GM12865 (cell line): ENCODE measurements around the gene OGA.
A peak's percentile ranks its signal among the peaks of the same experiment; 100 is the strongest.

Experiments used
- DNase-seq: peaks from one replicate; pipeline ENCODE4 v3.0.0; 2010; ENCODE audit warnings: low read depth
- H3K4me3 ChIP-seq: 2 replicates; pipeline ENCODE4 v1.5.1; 2011; ENCODE audit warnings: mild to moderate bottlenecking, low read depth, low read length, control low read depth
- CTCF ChIP-seq: IDR thresholded peaks from 2 replicates; pipeline ENCODE4 v1.5.1; 2011; ENCODE audit warnings: low read length, control low read depth, low read depth, inconsistent platforms; ENCODE audit not compliant: insufficient read depth; ENCODE audit errors: missing control alignments

Gene OGA

GRCh38 chr10:101817337-101818118 is 716 bp downstream of the OGA start:
- DNase-seq: peak; percentile 81
- H3K4me3 ChIP-seq: peak overlapping the region; percentile 91
- no peak for TF ChIP-seq CTCF

- TF ChIP-seq CTCF: no peak
- DNase-seq: no peak
- H3K4me3 ChIP-seq: peak overlapping the region; percentile 91
Measured at GRCh38 chr10:101816913-101817336, 1.3 kb downstream of the OGA start.

- DNase-seq: no peak
- H3K4me3 ChIP-seq: peak overlapping the region; percentile 91
- TF ChIP-seq CTCF: no peak
Measured at GRCh38 chr10:101816376-101816775, 1.9 kb downstream of the OGA start.

- peak overlapping the region; percentile 91 for H3K4me3 ChIP-seq
- DNase-seq: peak; percentile 63
- TF ChIP-seq CTCF: no peak
Measured at GRCh38 chr10:101814466-101815071, 3.7 kb downstream of the OGA start.

- DNase-seq: no peak
- no peak for TF ChIP-seq CTCF
- H3K4me3 ChIP-seq: no peak overlapping the region
Measured at GRCh38 chr10:101812606-101813005, 5.6 kb downstream of the OGA start.

GRCh38 chr10:101807158-101807557 is 11.1 kb downstream of the OGA start:
- TF ChIP-seq CTCF: no peak
- no peak for DNase-seq
- H3K4me3 ChIP-seq: no peak overlapping the region

GRCh38 chr10:101803511-101803910 is 14.7 kb downstream of the OGA start:
- DNase-seq: no peak
- no peak for TF ChIP-seq CTCF
- no peak overlapping the region for H3K4me3 ChIP-seq
